Middle frontal gyrus (tissue), 1 donor: Measurements from ENCODE around the gene HOXB4.

Experiments used
- DNase-seq: peaks from one replicate; pipeline ENCODE4 v3.0.0-alpha.2; 2015; ENCODE audit warnings: low spot score; ENCODE audit errors: extremely low spot score

HOXB4 gene

GRCh38 chr17:48561884-48562810, 16.0 kb downstream of the HOXB4 start:
- DNase-seq = no peak

DNA sequence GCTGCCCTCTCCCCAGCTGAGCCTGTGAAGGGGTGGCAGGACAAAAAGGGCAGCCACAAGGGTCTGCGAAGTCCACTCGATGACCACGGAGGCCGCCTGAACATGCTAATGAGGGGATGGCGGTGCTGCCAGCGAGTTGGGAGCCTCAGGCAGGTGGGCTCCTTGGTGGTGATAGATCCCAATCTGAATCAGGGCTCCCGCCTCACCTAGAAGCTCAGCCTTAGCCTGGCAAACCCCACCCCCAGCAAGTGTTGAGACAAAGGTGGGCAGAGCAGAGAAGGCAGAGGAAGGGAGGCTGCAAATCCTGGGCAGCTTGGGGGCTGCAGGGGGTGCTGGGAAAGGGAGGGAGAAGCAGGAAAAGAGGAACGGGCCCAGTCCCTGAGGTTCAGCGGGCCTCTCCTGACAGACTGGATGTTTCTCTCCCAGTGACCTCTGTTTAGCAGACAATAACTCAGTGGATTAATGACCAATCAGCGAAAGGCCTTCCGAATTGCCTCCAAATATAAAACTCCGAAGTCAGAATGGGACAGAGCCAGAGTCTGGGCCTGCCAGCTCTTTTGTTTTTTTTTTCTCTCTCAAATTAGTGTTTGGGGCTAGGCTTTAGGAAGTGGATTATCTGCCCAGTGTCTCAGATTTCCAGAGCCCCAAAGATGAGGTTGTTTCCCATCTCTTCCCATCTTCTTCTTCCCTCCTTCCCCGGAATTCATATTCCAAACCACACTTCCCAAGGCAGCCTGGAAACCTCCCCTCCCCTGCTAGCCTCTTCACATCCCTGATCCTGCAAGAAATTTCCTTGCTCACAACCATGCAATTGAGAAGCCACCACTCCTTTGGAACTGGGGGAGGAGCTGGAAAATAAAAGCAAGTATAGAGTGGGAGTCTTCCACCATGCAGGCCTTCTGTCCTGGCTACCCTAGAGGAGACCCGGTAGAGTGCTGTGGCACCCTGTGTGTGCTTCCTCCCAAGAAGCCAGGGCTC, 18.0 kb downstream of the HOXB4 start:
- no peak for DNase-seq

GRCh38 chr17:48559122-48559839, 18.9 kb downstream of the HOXB4 start:
- DNase-seq = no peak

DNA sequence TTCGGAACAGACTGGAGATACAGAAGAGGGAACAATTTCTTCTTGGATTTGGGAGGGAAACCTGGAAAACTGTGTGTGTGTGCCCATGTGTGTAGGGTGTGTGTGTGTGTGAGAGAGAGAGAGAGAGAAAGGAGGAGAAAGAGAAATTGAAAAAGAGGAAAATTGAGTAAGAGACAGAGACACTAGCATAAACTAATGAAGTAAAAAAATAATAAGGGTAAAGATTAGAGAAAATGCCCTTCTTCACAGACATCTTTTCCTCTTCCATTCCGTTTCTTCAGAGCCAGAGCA, 19.4 kb downstream of the HOXB4 start:
- DNase-seq = no peak

- DNase-seq = no peak
Observed at GRCh38 chr17:48558057-48558830, 19.9 kb downstream of the HOXB4 start.

DNA sequence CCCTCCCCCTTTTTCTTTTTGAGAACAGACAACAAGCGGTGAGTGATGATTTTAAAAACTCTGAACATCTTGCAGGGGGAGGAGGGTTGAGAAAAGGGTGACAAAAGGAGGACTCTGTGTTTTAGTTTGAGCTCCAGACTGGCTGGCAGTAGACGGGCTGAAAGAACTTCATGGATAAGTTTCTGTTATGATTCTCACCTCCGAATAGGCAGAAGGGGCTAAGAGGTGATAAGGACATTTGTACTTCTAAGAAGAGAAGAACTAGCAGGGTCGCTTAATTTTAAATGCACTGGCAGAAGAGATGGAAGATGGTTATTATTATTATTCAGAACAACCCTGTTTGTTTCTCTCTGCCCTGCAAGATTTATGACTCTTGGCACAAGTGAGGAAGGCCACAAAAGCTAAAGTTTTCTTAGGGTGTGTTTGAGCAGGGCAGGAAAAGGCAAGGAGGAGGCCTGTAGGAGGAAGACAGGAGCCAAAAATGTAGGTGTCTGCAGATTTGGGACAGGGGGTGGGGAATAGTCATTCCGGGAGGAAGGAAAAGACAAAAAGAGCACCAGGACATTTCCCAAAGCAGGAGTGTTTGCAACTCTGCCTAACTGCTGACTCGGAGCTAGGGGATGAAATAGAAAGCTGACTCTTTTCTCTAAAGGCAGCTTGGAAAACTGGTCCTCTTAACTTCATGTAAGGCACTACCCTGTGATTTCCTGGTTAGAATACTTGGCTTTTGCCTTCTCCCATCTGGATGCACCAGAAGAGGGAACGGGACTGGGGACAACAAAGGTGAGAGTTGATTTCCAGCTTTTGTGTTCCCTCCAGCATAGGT, 21.4 kb downstream of the HOXB4 start:
- DNase-seq = no peak

DNA sequence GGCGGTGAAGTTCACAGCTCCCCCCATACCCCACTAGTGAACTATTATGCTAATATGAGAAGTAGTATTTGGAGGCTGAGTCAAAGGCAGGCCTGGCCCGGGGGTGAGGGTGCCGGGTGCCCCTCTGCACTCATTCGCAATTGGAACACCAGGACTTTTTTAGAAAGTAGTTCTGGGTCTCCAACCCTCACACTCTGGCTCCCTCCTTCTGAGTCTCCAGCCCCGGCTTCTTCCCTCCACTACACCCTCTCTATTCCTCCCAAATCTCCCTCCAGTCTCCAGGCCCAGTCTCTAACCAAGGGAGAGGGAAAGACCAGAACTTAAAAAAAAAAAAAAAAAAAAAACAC, 21.9 kb downstream of the HOXB4 start:
- DNase-seq = no peak

DNA sequence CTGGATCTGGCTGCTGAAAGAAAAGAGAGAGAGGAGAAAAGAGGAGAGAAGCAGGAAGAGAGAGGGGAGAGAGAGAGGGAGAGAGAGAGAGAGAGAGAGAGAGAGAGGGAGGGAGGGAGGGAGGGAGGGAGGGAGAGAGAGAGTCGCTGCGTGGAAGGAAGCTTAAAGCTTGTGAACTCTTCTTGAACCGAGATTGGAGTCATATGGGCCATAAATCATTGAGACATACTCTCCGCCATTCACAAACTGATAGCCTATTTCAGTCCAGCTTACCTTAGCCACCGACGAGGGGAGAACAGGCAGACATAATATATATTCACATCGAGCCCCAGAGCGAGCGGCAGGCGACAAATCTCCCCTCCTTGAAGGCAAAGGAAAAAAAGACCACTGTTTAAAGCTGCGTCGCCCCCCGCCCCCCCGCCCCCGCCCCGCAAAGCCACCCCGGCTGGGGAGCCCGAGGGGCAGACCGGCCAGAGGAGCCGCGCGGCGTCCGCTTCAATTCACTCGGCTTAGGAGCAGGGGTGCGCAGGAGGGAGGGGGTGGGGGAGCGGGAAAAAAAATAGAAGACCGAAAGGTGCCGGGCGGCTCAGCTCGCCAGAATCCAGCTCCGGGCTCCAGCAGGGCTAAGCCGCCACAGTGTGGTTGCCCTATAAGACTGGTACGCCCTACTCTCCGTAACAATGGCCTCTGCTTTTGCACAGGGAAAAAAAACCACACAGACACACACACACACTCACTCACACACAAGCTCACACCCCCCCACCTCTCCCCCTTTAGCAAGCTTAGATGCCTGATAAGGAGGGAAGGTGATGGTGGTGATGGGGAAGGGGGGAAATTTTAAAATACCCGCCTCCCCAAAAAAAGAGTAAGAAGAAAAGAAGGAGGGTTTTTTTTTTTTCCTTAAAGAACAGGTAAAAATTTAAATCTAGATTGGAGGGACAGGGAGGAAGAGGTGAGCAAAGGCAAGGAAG, 22.6 kb downstream of the HOXB4 start:
- no peak for DNase-seq

GRCh38 chr17:48554412-48555257, 23.5 kb downstream of the HOXB4 start:
- no peak for DNase-seq

GRCh38 chr17:48553826-48554225, 24.3 kb downstream of the HOXB4 start:
- no peak for DNase-seq

DNA sequence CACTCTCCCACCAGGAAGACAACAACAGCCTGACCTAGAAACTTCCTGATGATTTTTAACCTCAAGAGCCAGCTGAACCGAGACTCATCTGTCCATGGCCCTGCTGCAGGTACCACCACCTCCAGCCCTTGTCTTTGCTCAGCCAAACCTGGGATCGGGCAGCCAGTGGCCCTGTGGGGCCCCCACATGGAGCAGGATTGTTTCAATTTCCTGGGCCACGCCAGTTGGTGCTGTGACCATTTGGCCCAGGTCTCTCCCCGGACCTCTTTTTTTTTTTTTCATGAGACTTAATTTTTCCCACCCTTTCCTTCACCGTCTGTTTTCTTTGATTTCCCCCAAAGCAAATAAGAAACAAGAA, 25.0 kb downstream of the HOXB4 start:
- no peak for DNase-seq

- no peak for DNase-seq
Observed at GRCh38 chr17:48552466-48553189, 25.5 kb downstream of the HOXB4 start.

GRCh38 chr17:48551596-48552465, 26.3 kb downstream of the HOXB4 start:
- DNase-seq = no peak

- no peak for DNase-seq
Observed at GRCh38 chr17:48551214-48551555, 27.0 kb downstream of the HOXB4 start.

DNA sequence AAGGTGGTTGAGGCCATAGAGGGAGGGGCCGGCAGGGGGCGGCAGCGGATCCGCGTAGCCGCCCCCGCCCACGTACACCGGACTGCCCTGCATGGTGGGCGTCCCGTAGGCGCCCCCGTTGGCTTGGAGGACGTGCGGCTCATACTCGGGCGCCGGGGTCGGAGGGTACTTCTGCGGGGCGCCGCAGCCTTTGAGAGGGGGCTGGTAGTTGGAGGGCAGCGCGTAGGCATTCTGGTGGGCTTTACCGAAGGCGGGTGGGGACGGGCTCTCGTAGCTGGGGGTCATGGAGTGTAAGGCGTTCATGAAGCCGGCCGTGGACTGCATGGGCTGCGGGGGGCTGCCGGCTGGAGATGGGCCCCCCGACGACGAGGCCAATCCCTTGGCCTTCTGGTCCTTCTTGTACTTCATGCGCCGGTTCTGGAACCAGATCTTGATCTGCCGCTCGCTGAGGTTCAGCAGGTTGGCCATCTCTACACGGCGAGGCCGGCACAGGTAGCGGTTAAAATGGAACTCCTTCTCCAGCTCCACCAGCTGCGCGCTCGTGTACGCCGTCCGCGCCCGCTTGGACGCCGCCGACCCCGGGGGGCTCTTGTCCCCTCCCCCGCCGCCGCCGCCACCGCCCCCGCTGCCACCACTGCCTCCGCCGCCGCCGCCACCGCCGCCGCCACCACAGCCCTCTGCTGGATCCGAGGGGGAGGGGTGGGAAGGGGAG, 27.5 kb downstream of the HOXB4 start:
- no peak for DNase-seq

GRCh38 chr17:48549914-48550501, 28.1 kb downstream of the HOXB4 start:
- DNase-seq = no peak
